Measurements from ENCODE around the gene GPR156.

GRCh38 chr3:120163816-120164215 is 121.2 kb downstream of the GPR156 start:
- TF ChIP-seq SPI1 (IDR thresholded peaks at IDR 0.05; ENCODE audit: borderline replicate concordance, insufficient read depth, low read depth, low read length) (no peak), POLR2A (IDR thresholded peaks at IDR 0.05; ENCODE audit: low read depth, low read length) (no peak), CTCF (IDR thresholded peaks at IDR 0.05 in 2 of 3, conservative IDR thresholded peaks at IDR 0.05 in 1 of 3; ENCODE audit: control insufficient read depth in 2 of 3, extremely low read depth in 1 of 3, insufficient read depth in 1 of 3, low read depth in 3 of 3, low read length in 3 of 3) (no peak), EP300 (IDR thresholded peaks at IDR 0.05; ENCODE audit: borderline replicate concordance in 1 of 2, control insufficient read depth in 1 of 2, low read depth in 2 of 2, low read length in 2 of 2) (no peak), ELK1 (IDR thresholded peaks at IDR 0.05; ENCODE audit: low read depth, low read length) (no peak), SMC3 (IDR thresholded peaks at IDR 0.05; ENCODE audit: borderline replicate concordance, low read length) (no peak), RCOR1 (conservative IDR thresholded peaks at IDR 0.05; ENCODE audit: low read depth, low read length) (no peak), EGR1 (IDR thresholded peaks at IDR 0.05; ENCODE audit: borderline replicate concordance in 1 of 2, low read depth in 2 of 2, low read length in 2 of 2) (no peak), ZNF384 (IDR thresholded peaks at IDR 0.05; ENCODE audit: borderline replicate concordance, low read depth, low read length) (no peak)

All from GM12878 (cell line).